ENCODE results near the gene KRT23.

DNA sequence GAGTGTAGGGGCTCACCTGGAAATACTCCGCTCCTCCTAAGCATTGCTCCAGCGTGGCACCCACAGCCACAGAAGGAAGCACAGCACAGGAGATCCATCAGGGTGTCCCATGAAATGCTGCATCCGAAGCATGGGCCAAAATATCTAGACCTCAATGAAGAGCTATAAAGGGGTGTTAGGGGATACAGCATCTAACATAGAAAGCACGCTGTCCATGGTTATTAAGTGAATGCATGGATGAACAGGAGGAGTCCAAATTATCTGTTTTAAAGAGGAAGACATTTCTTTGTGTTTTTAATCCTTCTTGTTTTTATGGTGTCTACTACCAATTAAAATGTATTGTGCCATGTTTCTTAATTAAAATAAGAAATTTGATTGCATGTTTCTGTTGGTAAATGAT is 30.8 kb downstream of the KRT23 start:
- TF ChIP-seq CTCF (conservative IDR thresholded peaks at IDR 0.05; ENCODE audit: low read length): no peak
- no peak for TF ChIP-seq EZH2phosphoT487 (IDR thresholded peaks at IDR 0.05; ENCODE audit: borderline replicate concordance)
